NCI-H2029 treated with DMSO at 0.1 percent for 48 hours (cell line): ENCODE data around the gene HERC5.
"Not testable (repeated sequence)": the region's sequence is repeated elsewhere in the genome, so short reads cannot be mapped to it uniquely, and the experiment has no call there.

Experiments
- DNase-seq: peaks from one replicate; lab custom pipeline; 2025; lab: John Stamatoyannopoulos, UW

The HERC5 gene

DNA sequence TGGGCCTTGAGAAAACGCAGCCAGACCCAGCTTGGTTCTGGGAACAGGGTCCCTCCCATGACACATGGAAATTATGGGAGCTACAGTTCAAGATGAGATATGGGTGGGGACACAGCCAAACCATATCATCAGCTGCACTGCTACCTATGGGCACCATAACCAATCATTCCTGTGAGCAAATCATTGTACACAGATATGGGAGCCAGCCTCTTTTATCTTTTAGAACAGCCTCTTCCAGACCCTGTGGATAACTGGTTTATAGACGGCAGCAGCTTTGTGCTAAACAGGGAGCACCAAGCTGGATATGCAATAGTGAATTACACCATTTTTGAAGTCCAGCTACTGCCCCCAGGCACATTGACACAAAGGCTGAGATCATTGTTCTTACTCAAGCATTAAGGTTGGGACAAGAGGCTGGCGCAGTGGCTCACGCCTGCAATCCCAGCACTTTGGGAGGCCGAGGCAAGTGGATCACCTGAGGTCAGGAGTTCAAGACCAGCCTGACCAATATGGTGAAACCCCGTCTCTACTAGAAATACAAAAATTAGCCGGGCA, 8.6 kb upstream of the HERC5 start:
- not testable (repeated sequence) for DNase-seq

DNA sequence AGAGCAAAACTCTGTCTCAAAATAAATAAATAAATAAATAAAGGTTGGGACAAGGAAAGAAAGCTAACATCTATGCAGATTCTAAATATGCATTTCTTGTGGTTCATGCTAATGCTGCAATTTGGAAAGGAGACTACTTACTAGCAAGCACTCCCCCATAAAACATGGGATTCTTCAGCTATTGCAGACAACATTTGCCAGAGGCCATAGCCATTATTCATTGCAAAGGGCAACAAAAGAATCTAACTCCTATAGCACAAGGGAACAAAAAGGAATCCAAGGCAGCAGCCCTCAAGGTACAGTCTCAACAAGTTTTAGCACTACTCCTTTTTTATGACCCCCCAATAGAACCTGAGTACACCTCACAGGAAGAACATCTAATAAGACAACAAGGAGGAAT, 8.0 kb upstream of the HERC5 start:
- DNase-seq = no peak

- DNase-seq = no peak
Measured at GRCh38 chr4:88449290-88449689, 7.6 kb upstream of the HERC5 start.

DNA sequence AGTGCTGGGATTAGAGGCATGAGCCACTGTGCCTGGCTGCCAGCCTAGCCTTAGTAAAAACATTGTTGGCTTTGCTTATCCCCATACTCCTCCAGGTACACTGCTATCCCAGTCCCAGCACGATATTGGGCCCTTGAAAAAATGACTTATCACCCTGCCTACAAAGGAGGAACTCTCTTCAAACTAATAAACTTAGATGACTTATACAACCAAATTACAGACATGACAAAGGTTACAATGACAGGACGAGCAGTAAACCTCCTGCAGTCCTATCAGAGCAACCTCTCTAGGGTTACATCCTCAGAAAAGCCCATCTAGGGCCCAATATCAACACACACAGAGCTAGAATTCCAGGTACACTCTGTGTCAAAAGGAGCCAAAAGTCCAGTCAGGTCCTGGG, 5.7 kb upstream of the HERC5 start:
- DNase-seq = no peak

DNA sequence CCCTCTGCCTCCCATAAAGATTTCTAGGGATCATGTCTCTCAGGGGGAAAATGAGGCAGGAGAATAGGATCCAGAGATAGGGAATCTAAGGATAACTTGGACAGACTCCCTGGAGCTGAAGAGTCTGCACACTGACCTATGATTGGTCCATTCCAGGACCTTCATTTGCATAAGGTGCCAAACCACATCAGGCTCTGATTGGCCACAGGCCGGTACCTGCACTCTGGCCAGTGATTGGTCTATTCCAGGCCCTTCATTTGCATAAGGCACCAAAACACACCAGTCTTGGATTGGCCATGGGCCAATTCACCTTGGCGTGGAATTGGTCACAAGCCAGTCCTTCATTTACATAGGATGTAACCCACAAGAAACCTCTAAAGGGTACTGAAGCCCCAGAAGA, 4.0 kb upstream of the HERC5 start:
- DNase-seq = no peak

DNA sequence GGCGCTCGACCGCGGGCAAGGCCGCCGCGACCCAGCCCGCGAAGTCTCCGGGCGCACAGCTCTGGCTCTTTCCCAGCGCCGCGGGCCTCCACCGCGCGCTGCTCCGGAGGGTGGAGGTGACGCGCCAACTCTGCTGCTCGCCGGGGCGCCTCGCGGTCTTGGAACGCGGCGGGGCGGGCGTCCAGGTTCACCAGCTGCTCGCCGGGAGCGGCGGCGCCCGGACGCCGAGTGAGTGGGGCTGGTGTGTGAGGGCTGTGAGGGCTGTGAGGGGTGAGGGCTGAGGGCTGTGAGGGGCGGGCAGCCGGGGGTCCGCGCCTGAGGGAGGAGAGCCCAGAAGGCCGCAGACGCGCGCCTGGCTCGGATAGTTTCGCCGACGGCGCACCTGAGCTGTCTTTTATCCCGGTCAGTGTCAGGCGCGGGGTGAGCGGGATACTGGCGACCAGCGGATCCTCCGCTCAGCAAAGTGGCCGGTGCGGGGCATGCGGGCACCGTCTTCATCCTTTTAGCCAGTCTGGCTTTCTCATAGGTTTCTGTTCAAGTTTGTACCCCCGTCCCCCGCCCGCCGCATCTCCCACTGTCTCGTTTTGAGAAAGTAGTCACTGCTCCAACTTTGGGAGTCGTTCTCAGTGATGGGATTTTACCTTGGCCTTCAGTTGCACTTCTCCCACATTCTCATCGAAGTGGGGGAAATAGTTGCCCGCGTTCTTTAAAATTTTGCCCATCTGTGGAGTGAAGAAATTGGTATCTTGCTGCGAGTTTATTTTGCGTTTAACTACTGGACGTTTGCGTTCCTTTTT, 586 bp downstream of the HERC5 start:
- no peak for DNase-seq

DNA sequence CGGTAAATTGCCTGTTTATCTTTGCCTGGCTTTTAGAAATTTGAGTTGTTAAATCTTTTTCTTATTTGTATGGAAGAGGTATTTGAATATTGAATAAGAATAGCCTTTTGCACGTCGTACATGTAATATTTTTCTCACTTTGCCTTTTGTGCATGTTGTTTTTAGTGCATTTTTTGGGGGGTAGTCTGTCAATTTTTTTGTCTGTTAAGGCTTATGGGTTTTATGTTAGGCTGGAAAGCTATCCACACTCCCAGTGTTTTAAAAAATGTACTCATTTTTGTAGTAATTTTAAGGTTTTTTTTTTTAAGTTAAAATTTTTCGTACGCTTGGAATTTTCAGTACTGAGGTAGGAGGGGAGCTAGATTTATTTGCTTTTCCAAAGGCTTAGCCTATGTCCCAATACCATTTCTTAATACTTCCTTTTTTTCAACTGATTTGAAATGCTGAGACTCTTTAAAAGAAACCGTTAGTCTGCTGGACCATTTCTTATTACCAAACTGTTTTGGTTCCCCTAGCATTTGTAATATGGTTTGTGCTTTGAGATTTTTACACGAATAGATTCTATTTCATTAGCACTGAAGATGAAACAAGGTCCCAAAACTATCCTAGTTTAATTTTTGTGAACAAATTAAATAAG, 1.3 kb downstream of the HERC5 start:
- DNase-seq = no peak

- DNase-seq = no peak
Measured at GRCh38 chr4:88465653-88466192, 8.8 kb downstream of the HERC5 start.

GRCh38 chr4:88467392-88467791, 10.5 kb downstream of the HERC5 start:
- DNase-seq = no peak

GRCh38 chr4:88477229-88477860, 20.4 kb downstream of the HERC5 start:
- DNase-seq = no peak

DNA sequence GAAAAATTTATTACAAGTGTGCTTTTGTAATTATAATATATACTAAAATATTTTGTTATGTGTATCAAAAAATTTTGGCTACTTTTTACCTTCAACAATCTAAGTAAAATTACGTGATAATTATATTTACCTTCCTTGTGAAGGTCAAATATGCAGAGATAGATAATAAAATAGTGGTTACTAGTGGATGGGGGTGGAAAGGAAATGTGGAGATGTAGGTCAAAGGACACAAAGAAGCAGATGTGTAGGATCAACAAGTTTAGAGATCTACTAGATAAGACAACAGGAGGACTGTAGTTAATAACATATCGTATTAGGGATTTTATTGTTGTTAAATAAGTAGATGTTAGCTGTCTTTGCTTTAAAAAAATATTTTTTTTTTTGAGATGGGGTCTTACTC, 21.3 kb downstream of the HERC5 start:
- no peak for DNase-seq

DNA sequence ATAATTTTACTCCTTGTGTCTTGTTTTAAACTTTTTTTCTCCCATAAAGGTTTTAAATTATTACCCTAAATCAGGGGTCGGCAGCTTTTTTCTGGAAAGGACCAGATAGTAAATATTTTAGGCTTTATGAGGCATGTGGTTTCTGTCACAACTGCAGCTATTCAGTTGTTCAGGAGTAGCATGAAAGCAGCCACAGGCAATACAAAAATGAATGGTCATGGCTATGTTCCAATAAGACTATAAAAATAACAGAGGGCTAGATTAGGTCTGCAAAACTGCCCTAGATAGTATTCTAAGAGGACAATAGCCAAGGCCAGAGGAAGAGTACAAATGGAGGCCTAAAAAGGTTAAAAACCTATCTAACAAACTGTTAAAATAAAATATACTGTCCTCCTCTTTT, 24.6 kb downstream of the HERC5 start:
- no peak for DNase-seq

DNA sequence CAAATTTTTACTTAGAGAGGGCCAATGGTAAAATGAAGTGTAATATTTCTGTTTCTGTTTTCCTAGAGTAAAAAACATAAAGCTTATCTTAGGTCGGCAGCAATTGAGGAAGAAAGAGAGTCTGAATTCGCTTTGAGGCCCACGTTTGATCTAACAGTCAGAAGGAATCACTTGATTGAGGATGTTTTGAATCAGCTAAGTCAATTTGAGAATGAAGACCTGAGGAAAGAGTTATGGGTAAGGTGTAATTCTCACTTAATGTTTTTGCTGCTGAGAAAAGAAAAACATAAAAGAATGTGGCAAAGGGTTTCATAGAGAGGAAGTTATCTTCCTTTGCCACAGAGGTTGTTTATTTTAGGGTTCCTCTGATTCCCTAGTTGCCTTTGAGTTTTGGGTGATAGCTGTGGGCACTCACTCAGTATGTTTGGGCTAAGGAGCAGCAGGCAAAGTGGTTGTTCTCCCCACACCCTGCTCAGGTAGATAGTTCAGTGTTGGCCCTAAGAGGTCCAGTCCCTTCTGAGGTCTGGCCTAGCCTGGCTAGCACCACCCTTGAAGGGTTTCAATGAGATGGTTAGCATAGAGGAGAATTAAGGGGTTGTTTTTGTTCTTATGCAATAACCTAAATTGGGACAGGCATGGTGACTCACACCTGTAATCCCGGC, 32.3 kb downstream of the HERC5 start:
- DNase-seq = no peak

DNA sequence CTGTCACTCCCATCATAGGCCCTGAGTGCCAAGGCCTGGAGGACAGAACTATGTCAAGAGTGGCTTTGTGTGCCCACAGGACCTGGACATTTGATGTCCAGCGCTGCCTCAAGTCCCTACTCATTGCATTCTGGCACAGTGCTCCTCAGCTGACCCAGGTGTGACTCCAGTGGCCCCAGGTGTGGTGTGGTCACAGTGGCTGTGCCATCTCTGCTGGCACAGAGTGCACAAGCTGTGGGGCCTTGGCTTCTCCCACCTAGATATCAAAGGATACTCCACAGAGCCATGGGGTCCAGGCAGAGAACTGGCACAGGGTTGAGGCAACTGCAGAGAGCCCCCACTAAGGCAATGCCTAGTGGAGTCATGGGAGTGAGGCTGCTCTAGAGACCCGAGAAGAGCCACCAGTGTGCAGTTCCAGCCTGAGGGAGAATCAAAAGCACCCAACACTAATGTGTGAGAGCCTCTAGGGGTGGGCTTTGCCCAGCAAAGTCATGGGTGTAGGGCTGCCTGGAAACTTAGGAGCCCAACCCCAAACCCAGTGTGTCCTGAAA, 41.0 kb downstream of the HERC5 start:
- no peak for DNase-seq

DNA sequence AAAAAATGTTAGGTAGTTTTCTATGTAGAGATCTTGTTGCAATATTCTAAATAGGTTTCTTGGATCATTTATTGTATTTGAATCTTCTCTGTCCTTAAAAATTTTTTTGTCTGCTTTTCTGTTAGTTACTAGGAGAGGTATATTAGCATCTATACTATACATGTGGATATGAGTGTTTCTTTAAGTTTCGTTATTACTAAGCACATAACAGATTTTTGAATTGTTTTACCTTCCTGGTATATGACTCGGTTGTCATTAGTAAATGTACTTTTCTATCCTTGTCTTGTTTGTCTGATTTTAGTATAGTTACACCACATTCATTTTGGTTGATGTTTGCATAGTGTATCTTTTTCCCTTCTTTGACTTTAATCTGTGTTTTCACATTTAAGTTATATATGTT, 46.4 kb downstream of the HERC5 start:
- no peak for DNase-seq

- DNase-seq = no peak
Measured at GRCh38 chr4:88511236-88511635, 54.3 kb downstream of the HERC5 start.

DNA sequence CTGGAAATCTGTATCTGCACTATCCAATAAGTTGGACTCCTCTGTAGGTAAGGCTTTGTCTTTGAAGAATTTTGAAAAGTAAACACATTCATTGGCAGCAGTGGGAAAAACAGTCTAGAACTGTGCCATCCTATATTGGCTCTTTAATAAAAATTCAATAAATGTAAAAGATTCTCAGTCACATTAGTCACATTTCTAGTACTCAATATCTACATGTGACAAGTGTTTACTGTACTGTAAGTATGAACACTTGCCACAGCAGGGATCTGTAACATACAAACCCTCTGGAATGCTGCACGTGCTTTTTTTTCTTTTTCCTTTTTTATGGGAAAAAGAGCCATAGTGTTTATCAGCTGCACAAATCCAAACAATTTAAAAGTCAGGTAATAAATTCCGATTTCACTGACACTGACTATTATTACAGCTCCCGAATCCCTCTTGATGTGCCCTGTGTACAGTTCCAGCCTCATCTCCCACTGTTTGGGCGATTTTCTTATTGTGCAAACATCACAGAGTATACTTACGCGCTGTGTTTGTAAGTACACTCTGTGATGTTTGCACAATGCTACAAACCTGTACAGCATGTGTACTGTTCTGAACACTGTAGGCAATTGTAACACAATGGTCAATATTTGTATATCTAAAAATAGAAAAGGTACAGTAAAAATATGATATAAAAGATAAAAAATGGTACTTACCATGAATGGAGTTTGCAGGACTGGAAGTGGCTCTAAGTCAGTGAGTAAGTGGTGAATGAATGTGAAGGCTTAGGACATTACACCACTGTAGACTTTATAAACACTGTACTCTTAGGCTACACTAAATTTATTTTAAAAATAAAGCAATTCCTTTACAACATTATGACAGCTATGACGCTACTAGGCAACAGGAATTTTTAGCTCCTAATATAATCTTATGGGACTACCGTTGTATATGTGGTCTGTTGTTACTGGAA, 57.9 kb downstream of the HERC5 start:
- no peak for DNase-seq

GRCh38 chr4:88516746-88517145, 59.8 kb downstream of the HERC5 start:
- DNase-seq = no peak

GRCh38 chr4:88517825-88518224, 60.9 kb downstream of the HERC5 start:
- no peak for DNase-seq

DNA sequence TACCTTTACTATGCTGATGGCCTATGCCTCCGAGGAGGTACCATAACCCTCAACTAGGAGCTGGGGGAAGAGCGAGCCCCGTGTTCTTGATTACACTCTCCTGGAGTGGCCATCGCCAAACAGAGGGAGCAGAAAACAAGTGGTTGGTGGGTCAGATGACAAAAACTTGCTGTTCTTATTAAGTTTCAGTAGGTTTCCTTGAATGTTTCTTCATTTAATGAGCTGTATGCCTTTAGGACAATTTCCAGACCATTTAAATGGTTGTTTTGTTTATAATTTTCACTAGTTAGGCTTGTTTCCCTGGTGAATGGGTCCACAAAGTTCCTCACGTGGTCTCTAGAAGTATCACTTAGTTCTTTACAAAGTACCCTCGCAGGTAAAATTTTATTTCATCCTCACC, 62.0 kb downstream of the HERC5 start:
- no peak for DNase-seq
